Activated gamma-delta T cell treated with Interleukin-2 at 50 U/mL for 16 hours (primary cell): ENCODE measurements around the gene C16orf87.
"Not testable (repeated sequence)": the region's sequence is repeated elsewhere in the genome, so short reads cannot be mapped to it uniquely, and the experiment has no call there.

Experiments used
- DNase-seq: peaks from one replicate; pipeline ENCODE4 v3.0.0-alpha.2; 2020

Gene C16orf87

DNA sequence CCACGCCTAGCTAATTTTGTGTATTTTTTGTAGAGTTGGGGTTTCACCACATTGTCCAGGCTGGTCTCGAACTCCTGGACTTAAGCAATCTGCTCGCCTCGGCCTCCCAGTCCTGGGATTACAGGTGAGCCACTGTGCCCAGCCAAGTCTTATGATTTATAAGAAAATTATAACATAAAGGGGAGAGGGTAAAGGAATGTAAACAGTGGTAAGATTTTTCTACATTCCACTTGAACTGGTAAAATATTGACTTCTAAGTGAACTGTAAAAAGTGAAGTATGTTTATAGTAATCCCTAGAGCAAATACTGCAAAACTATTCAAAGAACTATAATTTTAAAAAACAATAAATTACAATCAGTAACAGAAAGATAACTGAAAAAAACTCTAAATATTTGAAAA lies 33.5 kb downstream of the C16orf87 start:
- no peak for DNase-seq

- no peak for DNase-seq
These were observed 34.2 kb downstream of the C16orf87 start for GRCh38 chr16:46796764-46797269.

DNA sequence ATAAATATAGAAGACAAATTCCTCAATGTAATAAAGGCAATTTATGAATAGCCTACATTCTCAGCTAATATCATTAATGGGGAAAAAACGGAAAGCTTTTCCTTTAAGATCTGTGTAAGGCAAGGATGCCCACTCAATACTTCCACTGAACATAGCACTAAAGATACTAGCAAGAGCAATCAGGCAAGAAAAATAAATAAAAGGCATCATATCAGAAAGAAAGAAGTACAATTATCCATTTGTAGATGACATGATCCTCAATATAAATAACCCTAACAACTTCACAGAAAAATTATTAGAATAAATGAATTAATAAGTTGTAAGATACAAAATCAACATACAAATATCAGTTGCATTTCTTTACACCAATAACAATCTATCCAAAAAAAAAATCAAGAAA lies 37.1 kb downstream of the C16orf87 start:
- DNase-seq: no peak

- DNase-seq: no peak
These were observed 40.2 kb downstream of the C16orf87 start for GRCh38 chr16:46790599-46791270.

DNA sequence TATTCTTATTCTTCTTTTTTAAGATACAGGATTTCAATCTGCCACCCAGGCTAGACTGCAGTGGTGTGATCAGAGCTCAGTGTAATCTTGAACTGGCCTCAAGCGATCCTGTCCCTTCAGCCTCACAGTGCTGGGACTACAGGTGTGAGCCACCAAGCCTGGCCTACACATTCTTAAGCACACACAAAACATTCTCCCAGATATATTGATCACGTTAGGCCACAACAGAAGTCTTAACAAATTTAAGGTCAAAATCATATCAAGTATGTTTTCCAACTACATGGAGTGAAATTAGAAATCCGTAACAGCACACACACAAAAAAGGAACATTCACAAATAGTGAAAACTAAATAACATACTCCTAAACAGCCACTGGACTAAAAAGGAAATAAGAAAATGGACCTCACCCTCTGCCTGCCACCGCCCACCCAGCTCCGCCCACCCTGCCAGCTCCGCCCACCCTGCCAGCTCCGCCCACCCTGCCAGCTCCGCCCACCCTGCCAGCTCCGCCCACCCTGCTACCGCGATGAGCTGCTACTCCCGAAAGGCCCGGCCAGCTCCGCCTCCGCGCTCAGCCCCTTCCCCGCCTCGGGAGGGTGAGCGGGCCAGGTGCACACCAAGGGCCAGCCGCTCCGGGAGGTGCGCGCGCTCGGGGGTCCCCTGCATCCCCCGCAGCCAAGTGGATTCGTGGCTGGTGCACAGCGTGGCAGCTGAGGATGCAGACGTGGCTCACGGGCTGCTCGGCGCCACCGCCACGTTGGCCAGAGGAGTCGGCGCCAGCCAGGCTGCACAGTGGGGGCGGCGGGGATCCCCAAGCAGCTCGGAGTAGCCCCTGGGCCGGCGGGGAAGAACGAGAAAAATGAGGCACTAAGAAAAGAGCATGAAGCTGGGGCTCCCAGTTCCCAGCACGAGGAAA lies 41.2 kb downstream of the C16orf87 start:
- DNase-seq: peak; percentile 71

- DNase-seq: no peak
These were observed 42.0 kb downstream of the C16orf87 start for GRCh38 chr16:46788891-46789474.

DNA sequence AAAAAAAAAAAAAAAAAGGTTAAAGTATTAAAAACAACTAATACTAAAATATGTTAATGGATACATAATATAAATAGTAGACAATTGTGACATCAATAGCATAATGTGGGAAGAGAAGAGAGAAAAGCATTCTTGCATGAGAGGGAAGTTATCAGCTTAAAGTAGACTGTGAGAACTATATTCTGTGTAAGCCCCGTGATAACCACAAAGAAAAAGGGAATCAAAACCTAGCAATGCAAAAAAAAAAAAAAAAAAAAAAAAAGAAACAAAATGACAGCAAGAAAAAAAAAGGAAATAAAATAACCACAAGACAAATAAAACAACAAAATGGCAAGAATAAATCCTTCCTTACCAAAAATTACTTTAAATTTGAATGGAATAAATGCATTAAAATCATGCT lies 43.1 kb downstream of the C16orf87 start:
- DNase-seq: no peak

DNA sequence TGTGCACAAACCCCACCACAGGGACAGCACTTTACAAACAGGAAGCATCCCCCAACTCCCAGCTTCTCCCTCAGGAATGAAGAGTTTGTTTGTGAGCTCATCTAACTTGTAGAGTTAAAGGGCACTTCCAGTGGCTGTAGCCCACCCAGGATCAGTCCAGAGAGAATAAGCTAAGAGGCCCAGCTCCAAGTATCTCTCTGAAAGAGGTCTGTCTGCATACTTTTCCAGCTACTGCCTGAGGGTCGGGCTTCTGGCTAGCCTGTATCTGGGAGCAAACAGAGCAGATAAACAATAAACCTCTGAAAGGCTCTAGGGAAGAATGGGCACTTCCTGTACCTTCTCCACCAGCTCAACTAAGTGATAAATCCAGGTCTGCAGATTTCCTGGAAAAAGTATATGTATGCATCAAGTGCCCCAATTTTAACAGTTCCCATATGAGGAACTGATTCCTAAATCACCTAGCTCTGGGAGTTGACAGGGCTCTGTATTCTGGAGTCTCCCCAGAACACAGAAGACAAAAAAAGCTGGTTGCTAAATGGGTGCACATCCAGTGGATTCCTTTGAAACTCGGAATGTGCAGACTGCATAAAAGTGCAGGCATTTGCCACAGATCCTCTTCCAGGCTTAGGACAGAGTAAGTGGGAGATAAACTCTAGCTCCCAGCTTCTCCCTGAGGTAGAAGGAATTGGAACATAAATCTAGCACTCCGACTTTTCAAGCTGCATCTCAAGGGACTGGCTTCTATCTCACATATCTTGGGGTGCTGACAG lies 45.7 kb downstream of the C16orf87 start:
- DNase-seq: no peak

DNA sequence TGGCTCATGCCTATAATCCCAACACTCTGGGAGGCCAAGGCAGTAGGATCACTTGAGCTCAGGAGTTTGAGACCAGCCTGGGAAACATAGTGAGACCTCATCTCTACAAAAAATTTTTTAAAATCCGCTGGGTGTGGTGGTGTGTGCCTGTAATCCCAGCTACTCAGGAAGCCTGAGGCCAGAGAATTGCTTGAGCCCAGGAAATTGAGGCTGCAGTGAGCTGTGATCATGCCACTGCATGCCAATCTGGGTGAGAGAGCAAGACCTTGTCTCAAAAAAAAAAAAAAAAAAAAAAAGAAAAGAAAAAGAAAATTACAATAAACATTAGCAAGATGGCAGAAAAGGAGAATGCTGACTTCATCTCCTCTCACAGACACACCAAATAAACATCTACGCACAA lies 46.4 kb downstream of the C16orf87 start:
- not testable (repeated sequence) for DNase-seq

DNA sequence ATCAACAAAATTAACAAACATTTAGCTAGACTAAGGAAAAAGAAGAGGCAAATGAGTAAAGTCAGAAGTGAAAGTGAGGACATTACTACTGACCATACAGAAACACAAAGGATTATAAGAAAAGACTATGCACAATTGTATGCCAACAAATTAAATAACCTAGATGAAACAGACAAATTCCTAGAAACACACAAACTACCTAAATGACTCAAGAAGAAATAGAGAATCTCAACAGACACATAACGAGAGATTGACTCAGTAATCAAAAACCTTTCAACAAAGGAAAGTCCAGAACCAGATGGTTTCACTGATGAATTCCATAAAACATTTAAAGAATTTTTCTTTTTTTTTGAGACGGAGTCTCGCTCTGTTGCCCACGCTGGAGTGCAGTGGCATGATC lies 47.2 kb downstream of the C16orf87 start:
- no peak for DNase-seq

DNA sequence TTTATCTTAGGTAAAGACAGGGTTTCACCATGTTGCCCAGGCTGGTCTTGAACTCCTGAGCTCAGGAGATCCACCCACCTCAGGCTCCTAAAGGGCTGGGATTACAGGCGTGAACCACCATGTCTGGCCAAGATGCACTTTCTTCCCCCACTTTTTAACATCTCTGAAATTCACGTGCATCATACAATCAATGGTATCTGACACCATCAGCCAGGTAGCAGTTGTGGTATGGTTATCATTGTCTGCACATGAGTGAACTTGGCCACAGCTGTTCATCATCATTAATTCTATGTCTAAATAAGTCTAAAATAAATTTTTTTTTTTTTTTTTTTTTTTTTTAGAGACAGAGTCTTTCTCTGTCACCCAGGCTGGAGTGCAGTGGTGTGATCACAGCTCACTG lies 48.7 kb downstream of the C16orf87 start:
- no peak for DNase-seq

DNA sequence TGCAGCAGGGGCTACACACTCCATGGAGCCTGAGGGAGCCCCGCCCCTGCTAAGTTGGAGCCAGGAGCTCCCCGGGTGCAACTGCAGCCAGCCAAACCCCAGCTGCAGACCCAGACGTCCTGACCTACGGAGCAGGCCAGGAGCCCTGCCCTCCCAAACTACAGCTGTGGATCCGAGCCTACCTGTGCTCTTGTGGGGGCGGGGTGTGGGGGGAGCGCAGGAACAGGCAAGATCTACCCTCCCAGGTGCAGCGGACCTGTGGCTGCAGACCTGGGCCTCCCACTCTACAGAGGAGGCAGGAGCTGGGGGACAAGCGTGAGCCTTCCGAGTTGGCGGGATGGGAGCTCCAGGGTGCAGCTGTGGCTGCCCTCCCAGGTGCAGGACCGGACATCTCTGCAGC lies 53.2 kb downstream of the C16orf87 start:
- DNase-seq: no peak

- DNase-seq: no peak
These were observed 55.8 kb downstream of the C16orf87 start for GRCh38 chr16:46775214-46775613.

DNA sequence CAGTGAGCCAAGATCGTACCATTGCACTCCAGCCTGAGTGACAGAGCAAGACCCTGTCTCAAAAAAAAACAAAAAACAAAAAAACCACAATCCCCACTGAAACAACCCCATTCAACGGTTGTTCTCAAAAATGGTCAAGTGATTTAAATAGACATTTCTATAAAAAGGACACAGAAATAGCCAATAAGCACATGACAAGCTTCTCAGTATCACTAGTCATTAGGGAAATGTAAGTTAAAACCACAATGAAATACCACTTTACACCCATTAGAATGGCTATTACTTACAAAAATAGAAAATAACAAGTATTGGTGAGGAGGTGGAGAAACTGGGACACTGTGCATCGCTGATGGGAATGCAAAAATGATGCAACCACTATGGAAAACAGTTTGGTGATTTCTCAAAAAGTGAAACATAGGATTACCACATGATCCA lies 56.2 kb downstream of the C16orf87 start:
- no peak for DNase-seq

DNA sequence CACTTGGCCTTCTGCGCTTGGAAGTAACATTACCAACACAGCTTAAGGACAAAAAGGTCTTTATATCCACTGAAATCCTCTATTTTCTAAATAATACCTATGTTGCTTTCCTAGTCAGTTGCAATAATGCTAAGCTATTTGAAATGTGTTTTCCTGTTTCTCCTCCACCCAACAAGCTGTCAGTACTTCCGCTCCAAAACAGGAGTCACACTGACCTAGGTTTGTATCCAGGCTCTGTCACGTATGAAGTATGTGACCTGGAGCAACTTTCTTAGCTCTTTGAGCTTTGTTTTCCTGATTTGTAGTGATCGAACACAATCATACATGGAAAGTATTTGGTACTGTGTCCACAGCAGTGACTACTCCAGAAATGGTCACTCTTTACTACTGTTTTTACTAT lies 58.5 kb downstream of the C16orf87 start:
- no peak for DNase-seq

DNA sequence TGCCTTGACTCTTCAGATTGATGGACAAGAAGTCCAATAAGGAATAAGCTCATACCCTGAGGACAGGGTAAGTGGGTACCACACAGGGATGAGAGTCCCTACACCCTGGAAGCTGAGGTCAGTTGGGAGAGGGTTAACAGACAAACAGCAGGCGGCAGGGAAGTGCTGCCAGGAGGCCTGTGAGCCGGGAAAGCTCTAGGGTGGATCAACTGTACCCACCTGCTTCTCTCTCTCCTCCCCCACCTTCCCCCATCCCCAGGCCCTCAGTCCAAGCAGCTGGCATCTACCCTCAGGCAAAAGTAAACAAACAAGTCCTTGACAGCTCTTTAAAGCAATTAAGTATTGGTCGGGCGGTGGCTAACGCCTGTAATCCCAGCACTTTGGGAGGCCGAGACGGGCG lies 62.2 kb downstream of the C16orf87 start:
- DNase-seq: no peak

GRCh38 chr16:46765050-46765449 lies 65.9 kb downstream of the C16orf87 start:
- no peak for DNase-seq

GRCh38 chr16:46763147-46763546 lies 67.8 kb downstream of the C16orf87 start:
- no peak for DNase-seq

GRCh38 chr16:46762583-46762982 lies 68.4 kb downstream of the C16orf87 start:
- no peak for DNase-seq

DNA sequence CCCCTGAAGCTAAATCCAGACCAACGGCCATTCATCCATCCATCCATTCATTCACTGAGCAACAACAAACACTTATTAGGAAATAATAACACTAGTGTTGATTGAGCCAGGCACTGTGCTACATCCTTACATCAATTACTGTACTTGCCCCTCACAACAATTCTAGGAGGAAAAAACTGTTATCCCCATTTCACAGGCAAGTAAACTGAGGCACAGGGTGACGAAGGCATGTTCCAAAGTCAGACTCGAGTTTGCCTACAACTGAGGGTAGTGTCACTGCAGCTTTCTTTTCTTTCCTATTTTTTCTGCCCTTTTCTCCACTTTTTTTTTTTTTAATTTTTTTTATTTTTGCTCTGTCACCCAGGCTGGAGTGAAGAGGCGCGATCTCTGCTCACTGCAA lies 71.7 kb downstream of the C16orf87 start:
- DNase-seq: no peak

- DNase-seq: no peak
These were observed 73.5 kb downstream of the C16orf87 start for GRCh38 chr16:46757339-46758050.

- no peak for DNase-seq
These were observed 74.2 kb downstream of the C16orf87 start for GRCh38 chr16:46756772-46757171.
